ENCODE measurements around the gene GALNT2. TPM values are rescaled to one million over a fixed set of nuclear protein-coding genes. Genes with fewer than 3 reads are reported as not detected.
A peak's percentile ranks its signal among the peaks of the same experiment; 100 is the strongest.

GALNT2 gene
- total RNA-seq, 1 experiment from 2014 or later: 51.1 TPM

DNA sequence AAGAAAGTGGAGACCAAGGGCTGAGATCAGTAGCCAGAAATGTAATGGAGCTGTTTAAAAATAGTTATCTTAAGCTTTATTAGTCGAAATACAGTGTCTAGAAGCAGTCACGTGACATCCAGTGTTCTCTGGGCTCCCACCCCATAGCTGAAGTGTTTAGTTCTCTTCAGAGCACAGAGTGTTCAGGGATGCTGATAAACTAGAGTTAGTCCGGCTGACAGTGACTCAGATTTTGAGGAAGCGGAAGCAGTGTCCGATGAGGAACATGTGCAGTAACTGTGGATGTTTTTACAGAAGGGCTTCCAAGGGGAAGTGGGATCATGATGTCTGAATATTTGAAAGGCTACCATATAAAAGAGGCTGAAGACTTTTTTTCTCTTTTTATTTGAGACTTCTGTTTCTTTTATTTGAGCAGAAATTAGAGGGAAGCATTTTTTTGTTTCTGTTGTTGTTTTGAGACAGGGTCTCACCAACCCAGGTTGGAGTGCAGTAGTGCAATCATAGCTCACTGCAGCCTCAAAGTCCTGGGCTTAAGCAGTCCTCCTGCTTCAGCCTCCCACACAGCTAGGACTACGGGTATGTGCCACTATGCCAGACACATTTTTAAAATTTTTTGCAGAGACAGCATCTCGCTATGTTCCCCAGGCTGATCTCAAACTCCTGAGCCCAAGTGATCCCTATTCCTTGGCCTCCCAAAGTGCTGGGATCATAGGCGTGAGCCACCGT, 124.2 kb downstream of the GALNT2 start:
- DNase-seq: no peak
- Histone ChIP-seq H3K36me3 (no peaks in the 10 kb centered on the region), H3K27ac (no peak overlapping the region), H3K9me3 (replicated peaks) (no peaks in the 10 kb centered on the region), H3K4me3 (no peak overlapping the region), H3K4me1 (no peaks in the 10 kb centered on the region; the same call in 1 of the 2 replicates), H3K27me3 (no peaks in the 10 kb centered on the region)

DNA sequence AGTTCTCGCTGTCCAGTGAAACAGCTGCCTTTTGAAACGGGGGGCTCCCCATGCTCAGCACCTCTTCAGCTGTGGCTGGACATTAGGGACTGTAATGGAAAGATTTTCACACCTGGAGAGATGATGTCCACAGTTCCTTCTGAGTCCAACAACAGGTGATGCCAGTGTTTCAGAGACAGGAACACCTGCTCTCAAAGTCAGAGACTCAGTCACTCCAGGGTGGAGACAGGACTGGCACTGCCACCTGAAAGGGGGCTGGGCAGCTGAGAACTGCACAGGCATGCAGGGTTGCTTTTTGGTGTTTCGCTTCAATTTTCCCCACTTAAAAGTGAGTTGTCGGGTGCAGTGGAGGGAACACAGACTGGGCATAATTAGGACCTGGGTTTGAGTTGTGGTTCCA, 124.8 kb downstream of the GALNT2 start:
- Histone ChIP-seq H3K27ac (no peak overlapping the region), H3K9me3 (replicated peaks) (no peaks in the 10 kb centered on the region), H3K4me1 (no peaks in the 10 kb centered on the region; the same call in 1 of the 2 replicates), H3K36me3 (no peaks in the 10 kb centered on the region), H3K27me3 (no peaks in the 10 kb centered on the region), H3K4me3 (no peak overlapping the region)
- no peak for DNase-seq

DNA sequence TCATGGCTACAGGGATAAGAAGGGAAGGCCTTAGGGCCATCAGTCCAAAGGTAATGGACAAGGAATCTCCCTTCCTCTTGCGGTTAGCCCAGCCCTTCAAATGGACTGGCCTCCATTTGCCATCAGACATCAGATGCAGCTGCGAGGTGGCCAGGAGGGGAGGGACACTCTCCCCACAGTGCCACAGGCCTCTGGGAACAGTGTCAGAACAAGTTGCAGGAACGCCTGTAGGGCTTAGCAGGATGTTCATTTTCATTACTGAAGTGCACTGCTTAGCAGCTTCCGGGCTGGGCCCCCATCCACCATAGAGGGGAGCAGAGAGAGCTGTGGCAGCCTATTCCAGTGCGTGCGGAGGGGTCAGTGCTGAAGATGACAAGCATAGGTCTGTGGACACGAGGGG, 127.5 kb downstream of the GALNT2 start:
- no peak for DNase-seq
- H3K4me3 ChIP-seq: no peak overlapping the region
- no peaks in the 10 kb centered on the region for H3K9me3 ChIP-seq (replicated peaks)
- no peaks in the 10 kb centered on the region for H3K4me1 ChIP-seq
- H3K27ac ChIP-seq: no peak overlapping the region
- H3K36me3 ChIP-seq: no peaks in the 10 kb centered on the region
- no peaks in the 10 kb centered on the region for H3K27me3 ChIP-seq

DNA sequence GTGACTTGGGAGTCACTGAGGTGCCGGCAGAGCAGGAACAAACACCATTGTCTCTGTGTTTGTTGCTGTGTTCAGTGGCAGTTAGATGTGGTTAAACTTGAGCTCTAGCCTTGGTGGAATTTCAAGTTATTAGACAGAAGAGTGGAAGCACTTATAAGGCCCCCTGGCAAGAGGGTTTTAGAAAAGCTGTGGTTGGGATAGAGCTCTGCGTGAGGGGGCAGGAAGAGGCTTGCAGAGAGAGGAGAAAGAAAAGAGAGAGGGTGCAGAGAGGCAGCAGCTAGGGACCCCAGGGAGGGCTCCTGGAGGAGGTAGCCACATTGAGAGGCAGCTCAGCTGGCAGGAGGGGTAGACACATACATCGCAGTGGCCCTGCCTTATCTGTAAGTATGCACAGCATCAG, 128.2 kb downstream of the GALNT2 start:
- Histone ChIP-seq H3K4me3 (no peak overlapping the region), H3K36me3 (no peaks in the 10 kb centered on the region), H3K27ac (no peak overlapping the region), H3K4me1 (no peaks in the 10 kb centered on the region), H3K9me3 (replicated peaks) (no peaks in the 10 kb centered on the region), H3K27me3 (no peaks in the 10 kb centered on the region)
- DNase-seq: no peak

DNA sequence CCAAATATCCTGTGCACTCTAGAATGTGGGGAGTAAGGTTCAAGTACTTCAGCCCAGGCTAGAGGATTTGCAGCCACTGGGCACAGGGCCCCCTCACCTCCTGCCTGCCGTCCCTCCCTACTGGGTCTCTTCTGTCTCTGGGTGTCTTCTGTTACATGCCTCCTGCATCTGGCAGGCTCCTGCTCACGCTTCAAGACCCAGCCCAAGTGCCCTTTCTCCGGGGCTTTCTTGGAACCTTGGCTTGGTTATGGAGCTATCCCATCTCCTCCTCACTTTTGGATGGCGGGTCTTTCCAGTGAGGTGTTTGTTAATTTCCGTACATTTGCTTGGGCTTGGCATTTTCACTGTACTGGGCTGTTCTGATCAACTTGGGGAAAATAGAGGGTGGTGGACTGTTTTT, 129.0 kb downstream of the GALNT2 start:
- H3K27me3 ChIP-seq: no peaks in the 10 kb centered on the region

DNA sequence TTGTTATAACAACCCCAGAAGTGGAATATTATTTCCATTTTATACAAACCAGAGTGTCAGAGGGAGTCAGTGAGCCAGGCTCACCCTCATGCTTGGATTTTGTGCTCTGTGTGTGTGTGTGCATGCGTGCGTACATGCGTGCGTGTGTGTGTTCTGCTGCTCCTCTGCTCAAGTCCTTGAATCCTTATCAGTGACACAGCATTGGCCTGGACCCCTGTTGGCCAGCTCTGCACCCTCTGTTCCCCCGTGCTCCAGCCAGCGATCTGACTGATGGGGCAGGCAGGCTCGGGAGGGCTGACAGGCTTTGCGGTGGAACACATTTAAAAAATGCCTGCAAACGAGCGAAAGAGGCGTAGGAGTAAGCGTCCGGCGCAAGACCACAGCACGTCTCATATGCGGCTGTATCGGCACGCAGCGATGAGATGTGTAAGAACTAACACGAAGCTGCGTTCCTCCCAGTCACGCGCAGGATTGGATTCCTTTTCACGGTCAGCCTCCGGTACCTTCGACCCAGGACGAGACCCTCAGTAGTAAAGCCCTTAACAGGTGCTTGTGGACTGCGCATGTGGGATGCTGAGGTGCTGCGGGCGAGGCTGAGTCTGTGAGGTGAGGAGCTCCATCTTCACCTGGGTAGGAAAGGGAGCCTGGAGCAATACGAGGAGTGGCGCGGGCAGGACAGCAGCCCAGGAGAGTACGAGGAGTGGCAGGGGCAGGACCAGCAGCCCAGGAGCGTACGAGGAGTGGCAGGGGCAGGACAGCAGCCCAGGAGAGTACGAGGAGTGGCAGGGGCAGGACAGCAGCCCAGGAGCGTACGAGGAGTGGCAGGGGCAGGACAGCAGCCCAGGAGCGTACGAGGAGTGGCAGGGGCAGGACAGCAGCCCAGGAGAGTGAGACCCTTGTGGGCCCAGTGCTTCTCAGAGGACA, 130.9 kb downstream of the GALNT2 start:
- no peak overlapping the region for H3K27ac ChIP-seq
- peaks cover 3% of the 10 kb centered on the region; the same call in 1 of the 2 replicates for H3K36me3 ChIP-seq
- H3K9me3 ChIP-seq (replicated peaks): no peaks in the 10 kb centered on the region
- DNase-seq: no peak
- no peaks in the 10 kb centered on the region for H3K4me1 ChIP-seq
- H3K4me3 ChIP-seq: no peak overlapping the region
- no peaks in the 10 kb centered on the region for H3K27me3 ChIP-seq

More for the DNA sequence above, 129.0 kb downstream of the GALNT2 start:
- Histone ChIP-seq H3K27ac (no peak overlapping the region), H3K9me3 (replicated peaks) (no peaks in the 10 kb centered on the region), H3K36me3 (no peaks in the 10 kb centered on the region), H3K4me1 (no peaks in the 10 kb centered on the region), H3K4me3 (no peak overlapping the region)
- no peak for DNase-seq

DNA sequence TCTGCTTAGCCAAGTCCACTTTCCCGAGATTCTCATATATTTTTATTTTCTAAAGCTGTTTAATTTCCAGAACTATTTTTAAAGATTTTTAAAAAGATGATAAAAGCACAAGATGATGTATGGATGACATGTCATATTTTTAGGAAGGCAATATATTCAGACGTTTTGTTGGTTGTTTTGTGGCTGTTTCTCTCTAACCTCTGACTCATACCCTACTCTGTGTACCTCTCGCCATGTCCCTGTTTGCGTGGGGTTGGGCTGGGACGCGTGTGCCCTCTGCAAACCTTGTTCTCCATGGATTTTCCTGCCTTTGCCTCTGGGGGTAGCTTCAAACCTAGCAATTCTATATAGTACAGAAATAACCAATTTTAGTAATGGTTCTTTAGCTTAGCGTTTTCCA, 132.0 kb downstream of the GALNT2 start:
- no peak overlapping the region for H3K4me3 ChIP-seq
- peaks cover 4% of the 10 kb centered on the region; the same call in 1 of the 2 replicates for H3K36me3 ChIP-seq
- H3K9me3 ChIP-seq (replicated peaks): no peaks in the 10 kb centered on the region
- DNase-seq: no peak
- no peaks in the 10 kb centered on the region for H3K27me3 ChIP-seq
- H3K4me1 ChIP-seq: no peaks in the 10 kb centered on the region
- H3K27ac ChIP-seq: no peak overlapping the region

DNA sequence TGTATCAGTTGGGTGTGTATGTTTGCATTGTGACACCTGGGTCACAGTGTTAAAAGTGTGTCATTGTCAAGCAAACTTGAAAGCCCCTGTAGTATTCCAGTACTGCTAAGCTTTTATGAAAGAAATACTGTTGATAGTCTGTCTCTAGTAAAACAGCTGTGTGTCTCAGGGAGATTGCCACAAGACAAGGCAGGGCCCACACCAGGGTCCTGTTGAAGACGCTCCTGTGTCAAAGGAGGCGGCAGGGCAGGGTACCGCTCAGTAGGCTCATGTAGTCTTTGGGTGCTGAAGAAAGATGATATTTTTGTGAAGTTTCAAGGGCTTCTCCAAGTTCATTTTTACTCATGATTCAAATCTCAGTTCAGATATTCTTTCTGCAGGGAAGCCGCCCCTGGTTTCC, 132.5 kb downstream of the GALNT2 start:
- DNase-seq: no peak
- H3K27ac ChIP-seq: no peak overlapping the region
- H3K9me3 ChIP-seq (replicated peaks): no peaks in the 10 kb centered on the region
- no peaks in the 10 kb centered on the region for H3K27me3 ChIP-seq
- H3K4me1 ChIP-seq: no peaks in the 10 kb centered on the region
- H3K36me3 ChIP-seq: peaks cover 4% of the 10 kb centered on the region
- H3K4me3 ChIP-seq: no peak overlapping the region

DNA sequence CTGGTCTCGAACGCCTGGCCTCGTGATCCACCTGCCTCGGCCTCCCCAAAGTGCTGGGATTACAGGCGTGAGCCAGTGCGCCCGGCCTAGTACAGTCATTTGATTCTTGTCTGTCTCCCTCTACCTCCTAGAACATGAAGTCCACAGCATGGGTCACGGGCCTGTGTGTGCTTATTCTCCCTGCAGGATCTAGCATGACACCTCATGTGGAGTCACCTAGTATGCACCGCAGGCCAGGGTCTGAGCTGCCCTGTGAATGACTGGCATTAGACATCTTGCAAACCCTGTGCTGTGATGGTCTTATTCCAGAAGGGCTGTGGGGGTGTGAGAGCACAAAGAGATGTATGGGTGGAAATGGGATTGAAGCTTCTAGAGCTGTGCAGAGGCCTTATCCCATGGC, 133.2 kb downstream of the GALNT2 start:
- no peak for DNase-seq
- Histone ChIP-seq H3K4me1 (no peaks in the 10 kb centered on the region), H3K27me3 (no peaks in the 10 kb centered on the region), H3K9me3 (replicated peaks) (no peaks in the 10 kb centered on the region), H3K27ac (no peak overlapping the region), H3K4me3 (no peak overlapping the region), H3K36me3 (peaks cover 4% of the 10 kb centered on the region)

DNA sequence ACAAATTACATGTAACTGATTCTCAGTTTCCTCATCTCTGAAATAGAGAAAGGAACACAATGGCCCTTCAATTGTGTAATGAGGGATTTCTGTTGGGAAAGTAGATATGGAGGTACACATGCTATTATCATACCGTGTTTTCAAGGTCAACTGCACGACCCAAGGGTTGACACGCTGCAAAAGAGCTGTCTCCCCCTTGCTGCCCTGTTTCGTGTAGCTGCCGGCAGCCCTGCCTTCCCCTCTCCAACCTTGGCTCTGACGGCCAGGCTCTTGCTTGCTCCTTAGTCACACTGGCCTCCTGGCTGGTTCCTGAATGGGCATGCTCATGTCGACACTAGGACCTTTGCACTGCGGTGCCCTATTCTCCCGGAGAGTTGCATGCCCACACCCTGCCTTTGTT, 134.4 kb downstream of the GALNT2 start:
- DNase-seq: no peak
- Histone ChIP-seq H3K27ac (no peak overlapping the region), H3K9me3 (replicated peaks) (no peaks in the 10 kb centered on the region), H3K36me3 (peaks cover 4% of the 10 kb centered on the region), H3K27me3 (no peaks in the 10 kb centered on the region), H3K4me1 (no peaks in the 10 kb centered on the region), H3K4me3 (no peak overlapping the region)

DNA sequence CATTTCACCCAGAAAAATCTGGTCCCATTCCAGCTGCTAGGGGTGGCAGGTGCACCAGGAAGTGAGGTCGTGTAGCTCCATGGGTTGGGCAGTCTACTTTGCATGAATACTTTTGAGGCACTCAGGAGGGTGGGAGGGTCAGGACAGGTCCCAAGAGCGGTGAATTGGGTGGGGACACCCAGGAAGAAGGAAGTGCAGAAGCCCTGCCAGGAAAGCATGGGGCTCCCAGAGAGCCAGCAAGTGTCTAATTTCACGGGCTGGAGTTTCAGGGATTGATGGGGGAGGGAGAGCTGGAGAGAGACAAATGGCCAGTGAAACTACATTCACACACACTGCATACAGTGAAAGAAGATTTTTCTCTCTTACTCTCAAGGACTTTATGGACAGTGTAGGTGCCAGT, 137.8 kb downstream of the GALNT2 start:
- DNase-seq: peak in 1 of 2 experiments; percentile 26
- no peak overlapping the region for H3K4me3 ChIP-seq
- H3K9me3 ChIP-seq (replicated peaks): no peaks in the 10 kb centered on the region
- peaks cover 6% of the 10 kb centered on the region for H3K36me3 ChIP-seq
- H3K27ac ChIP-seq: no peak overlapping the region
- H3K27me3 ChIP-seq: no peaks in the 10 kb centered on the region
- no peaks in the 10 kb centered on the region for H3K4me1 ChIP-seq

DNA sequence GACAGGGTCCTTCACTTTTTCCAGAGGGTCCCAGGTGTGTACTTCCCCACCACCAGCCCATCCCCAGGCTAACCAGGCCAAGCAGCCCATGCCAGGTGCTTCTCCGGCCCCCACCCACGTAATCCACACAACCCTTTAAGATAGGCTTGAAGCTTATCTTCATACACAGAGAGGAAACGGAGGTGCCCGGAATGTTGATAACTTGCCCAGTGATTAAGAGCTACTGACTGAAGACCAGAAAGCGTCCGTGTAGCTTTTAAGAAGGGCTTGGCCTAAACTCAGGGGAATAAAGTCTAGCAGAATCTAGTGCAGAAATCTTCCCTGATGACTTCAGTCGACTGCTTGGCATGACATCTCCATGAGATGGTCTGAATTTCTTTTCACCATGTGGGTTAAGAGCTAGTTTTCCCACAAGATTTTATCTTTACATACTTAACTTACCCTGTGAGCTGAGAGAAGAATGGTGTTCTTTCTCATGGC, 138.7 kb downstream of the GALNT2 start:
- Histone ChIP-seq H3K36me3 (peaks cover 6% of the 10 kb centered on the region), H3K4me1 (no peaks in the 10 kb centered on the region), H3K27me3 (no peaks in the 10 kb centered on the region), H3K9me3 (replicated peaks) (no peaks in the 10 kb centered on the region), H3K27ac (no peak overlapping the region), H3K4me3 (no peak overlapping the region)
- no peak for DNase-seq

DNA sequence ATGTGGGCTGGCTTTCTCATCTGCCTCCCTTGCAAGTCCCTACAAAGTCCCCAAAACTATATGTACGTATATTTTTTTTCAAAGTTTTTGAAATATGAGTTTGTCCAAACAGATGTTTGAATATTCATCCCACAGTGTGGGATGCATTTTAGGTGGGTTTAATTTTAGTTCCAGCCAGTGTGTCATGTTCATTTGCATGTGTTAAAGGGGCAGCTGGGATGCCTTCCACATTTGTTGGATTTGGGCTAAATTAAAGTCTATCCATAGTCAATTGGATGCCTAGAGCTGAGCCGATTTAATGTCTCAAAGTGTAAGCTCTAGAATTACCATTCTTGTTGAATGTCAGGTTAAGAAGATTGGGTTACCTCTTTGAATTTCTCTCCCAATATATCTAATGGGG, 139.2 kb downstream of the GALNT2 start:
- no peak overlapping the region for H3K4me3 ChIP-seq
- H3K4me1 ChIP-seq: no peaks in the 10 kb centered on the region
- no peaks in the 10 kb centered on the region for H3K9me3 ChIP-seq (replicated peaks)
- no peak overlapping the region for H3K27ac ChIP-seq
- DNase-seq: no peak
- peaks cover 6% of the 10 kb centered on the region for H3K36me3 ChIP-seq
- H3K27me3 ChIP-seq: no peaks in the 10 kb centered on the region

DNA sequence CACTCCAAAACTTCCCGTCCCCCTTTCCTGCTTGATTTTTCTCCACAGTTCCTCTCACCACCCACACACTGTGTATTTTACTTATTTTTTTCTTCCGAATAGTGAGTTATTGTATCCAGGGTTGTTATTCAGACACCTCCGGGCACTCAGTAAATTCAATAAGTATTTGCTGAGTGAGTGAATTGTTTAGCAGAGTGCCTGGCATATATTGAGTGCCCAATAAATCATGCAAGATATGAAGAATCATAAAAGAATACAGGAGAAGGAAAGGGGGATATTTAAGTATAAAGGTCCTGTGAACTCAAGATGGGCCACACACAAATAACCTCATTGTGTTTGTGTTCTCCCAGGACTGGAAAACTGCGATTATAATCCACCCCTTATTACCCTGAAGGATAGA, 139.9 kb downstream of the GALNT2 start:
- no peaks in the 10 kb centered on the region for H3K27me3 ChIP-seq
- H3K27ac ChIP-seq: no peak overlapping the region
- no peak for DNase-seq
- no peaks in the 10 kb centered on the region for H3K4me1 ChIP-seq
- no peaks in the 10 kb centered on the region for H3K9me3 ChIP-seq (replicated peaks)
- H3K36me3 ChIP-seq: peaks cover 6% of the 10 kb centered on the region
- H3K4me3 ChIP-seq: no peak overlapping the region

DNA sequence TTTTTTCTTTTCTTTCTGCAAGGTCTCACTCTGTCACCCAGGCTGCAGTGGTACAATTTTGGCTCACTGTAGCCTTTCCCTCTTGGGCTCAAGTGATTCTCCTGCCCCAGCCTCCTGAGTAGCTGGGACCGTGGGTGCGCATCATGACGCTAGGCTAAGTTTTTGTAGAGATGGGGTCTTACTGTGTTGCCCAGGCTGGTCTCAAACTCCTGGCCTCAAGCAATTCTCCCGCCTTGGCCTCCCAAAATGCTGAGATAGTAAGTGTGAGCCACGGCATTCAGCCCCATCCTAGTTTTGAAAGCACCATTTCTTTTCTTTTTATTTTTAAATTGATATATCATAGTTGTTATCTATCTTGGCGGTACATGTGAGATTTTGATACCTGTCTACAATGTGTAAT, 140.6 kb downstream of the GALNT2 start:
- H3K4me3 ChIP-seq: no peak overlapping the region
- H3K4me1 ChIP-seq: no peaks in the 10 kb centered on the region
- peaks cover 6% of the 10 kb centered on the region for H3K36me3 ChIP-seq
- H3K9me3 ChIP-seq (replicated peaks): no peaks in the 10 kb centered on the region
- DNase-seq: no peak
- no peaks in the 10 kb centered on the region for H3K27me3 ChIP-seq
- no peak overlapping the region for H3K27ac ChIP-seq

Data from SJCRH30 (cell line).